HepG2 (cell line): ENCODE results near the gene CAPN2. TPM values are rescaled to one million over a fixed set of nuclear protein-coding genes. Genes with fewer than 3 reads are reported as not detected.

Experiments
- ATF4 ChIP-seq, 2 experiments: fragments of 450-650 bp in 1 of 2; sonication (generic) in 1 of 2; formaldehyde crosslinking; IDR thresholded peaks; 2 replicates each; pipeline versions ENCODE4 v1.5.0 to v1.8.0; 2020 to 2022; ENCODE audit warnings: mild to moderate bottlenecking in 1 of 2, missing genetic modification reagents in 1 of 2
- CEBPB ChIP-seq: IDR thresholded peaks from 2 replicates; pipeline ENCODE4 v1.6.1; 2011; ENCODE audit warnings: low read depth, low read length, improper control_type of control experiment, borderline replicate concordance
- CEBPG ChIP-seq: IDR thresholded peaks from 2 replicates; pipeline ENCODE4 v1.6.1; 2016
- CREBL2 ChIP-seq: sonication (generic); formaldehyde crosslinking; IDR thresholded peaks from 2 replicates; pipeline ENCODE4 v1.8.1; 2023; ENCODE audit warnings: missing genetic modification reagents, mild to moderate bottlenecking, borderline replicate concordance
- DNMT1 ChIP-seq: sonication (generic); formaldehyde crosslinking; IDR thresholded peaks from 2 replicates; pipeline ENCODE4 v1.5.1; 2020; ENCODE audit warnings: mild to moderate bottlenecking, missing genetic modification reagents
- DZIP1 ChIP-seq: sonication (generic); formaldehyde crosslinking; IDR thresholded peaks from 2 replicates; pipeline ENCODE4 v1.5.0; 2020; ENCODE audit warnings: mild to moderate bottlenecking, missing genetic modification reagents
- FOXA1 ChIP-seq, 2 experiments: fragments of 450-650 bp in 1 of 2; sonication (generic) in 1 of 2; formaldehyde crosslinking in 1 of 2; IDR thresholded peaks; 2 replicates each; pipeline versions ENCODE4 v1.4.0 to v1.6.1; 2016 to 2020; ENCODE audit warnings: missing genetic modification reagents in 1 of 2
- GATAD2A ChIP-seq: IDR thresholded peaks from 2 replicates; pipeline ENCODE4 v1.6.1; 2016
- HDAC1 ChIP-seq: sonication (generic); formaldehyde crosslinking; IDR thresholded peaks from 2 replicates; pipeline ENCODE4 v1.5.1; 2020; ENCODE audit warnings: mild to moderate bottlenecking, missing genetic modification reagents
- KDM6A ChIP-seq: IDR thresholded peaks from 2 replicates; pipeline ENCODE4 v1.6.1; 2016; ENCODE audit warnings: low read depth
- PAXIP1 ChIP-seq: sonication (generic); formaldehyde crosslinking; conservative IDR thresholded peaks from 2 replicates; pipeline ENCODE4 v1.4.0; 2020; ENCODE audit warnings: mild to moderate bottlenecking, missing genetic modification reagents, moderate library complexity
- SOX13 ChIP-seq, 3 experiments: fragments of 450-650 bp in 1 of 3; sonication (generic) in 1 of 3; formaldehyde crosslinking in 1 of 3; IDR thresholded peaks in 2 of 3; conservative IDR thresholded peaks in 1 of 3; 2 replicates each; pipeline versions ENCODE4 v1.5.0 to v1.6.1; 2016 to 2020; ENCODE audit warnings: antibody characterized with exemption in 1 of 3, mild to moderate bottlenecking in 1 of 3, missing compliant biosample characterization in 1 of 3, missing genetic modification reagents in 1 of 3, moderate library complexity in 1 of 3
- TCF12 ChIP-seq, 2 experiments: fragments of 450-650 bp in 1 of 2; sonication (generic) in 1 of 2; formaldehyde crosslinking in 1 of 2; IDR thresholded peaks; 2 replicates each; pipeline versions ENCODE4 v1.6.1 to v1.8.0; 2017 to 2022; ENCODE audit warnings: antibody characterized with exemption in 1 of 2, mild to moderate bottlenecking in 1 of 2, missing genetic modification reagents in 1 of 2, moderate library complexity in 1 of 2
- ZBTB2 ChIP-seq: sonication (generic); formaldehyde crosslinking; IDR thresholded peaks from 2 replicates; pipeline ENCODE4 v1.8.0; 2022; ENCODE audit warnings: low read depth, missing genetic modification reagents
- ZBTB21 ChIP-seq: sonication (generic); formaldehyde crosslinking; IDR thresholded peaks from 2 replicates; pipeline ENCODE4 v1.4.0; 2020; ENCODE audit warnings: missing genetic modification reagents
- ZBTB43 ChIP-seq: sonication (generic); formaldehyde crosslinking; conservative IDR thresholded peaks from 2 replicates; pipeline ENCODE4 v1.4.0; 2020; ENCODE audit warnings: missing genetic modification reagents
- ZNF12 ChIP-seq: sonication (generic); formaldehyde crosslinking; IDR thresholded peaks from 2 replicates; pipeline ENCODE4 v1.5.0; 2020; ENCODE audit warnings: missing genetic modification reagents
- ZNF263 ChIP-seq: sonication (generic); formaldehyde crosslinking; IDR thresholded peaks from 2 replicates; pipeline ENCODE4 v1.4.0; 2020; ENCODE audit warnings: missing genetic modification reagents
- ZNF558 ChIP-seq: sonication (generic); formaldehyde crosslinking; IDR thresholded peaks from 2 replicates; pipeline ENCODE4 v1.9.0; 2022; ENCODE audit warnings: mild to moderate bottlenecking, missing genetic modification reagents, borderline replicate concordance
- polyA plus RNA-seq, 8 experiments: library from polyadenylated mRNA; depleted of rRNA in 3 of 8; stranded (reverse) in 7 of 8; unstranded in 1 of 8; fragments of >200 nt; fragmentation: Illumina TruSeq in 4 of 8; extraction: Trizol in 4 of 8; gene quantifications; 2 replicates each; pipeline versions ENCODE4 v1.2.1 to v1.2.3, GENCODE V29; 2011 to 2016; ENCODE audit warnings: low read depth in 4 of 8, missing spikeins in 1 of 8, mixed read lengths in 1 of 8; ENCODE audit not compliant: insufficient read depth in 1 of 8
- total RNA-seq, 5 experiments: library from RNA; depleted of rRNA; stranded (reverse); fragments of >200 nt; fragmentation: Illumina TruSeq; extraction: Trizol; gene quantifications; 2 replicates each; pipeline ENCODE4 v1.2.3, GENCODE V29; 2016; ENCODE audit warnings: low read depth in 1 of 5

CAPN2 gene
- total and polyA plus RNA-seq, 2 of the 13 experiments (the other 11 are each of a cell fraction or from before 2014, with no cell fraction given), result 6.2 to 7.4 TPM

GRCh38 chr1:223708001-223708359 is 4.4 kb upstream of the CAPN2 start (continued):
- TF ChIP-seq SOX13 (IDR thresholded peaks at IDR 0.05) (no peak), SOX13 (CRISPR knock-in tag; conservative IDR thresholded peaks at IDR 0.05 in 1 of 2, IDR thresholded peaks at IDR 0.05 in 1 of 2) (peak in 1 of 2 experiments; percentile 91; a peak in 2 of 4 replicates), ZNF263 (0 out of 2 replicates have a peak, but pooled peaks have one; percentile 7), ZNF558 (CRISPR knock-in tag) (no peak), DZIP1 (CRISPR knock-in tag) (no peak), ZBTB43 (CRISPR knock-in tag) (0 out of 2 replicates have a peak, but pooled peaks have one; percentile 24), DNMT1 (no peak), KDM6A (CRISPR knock-in tag) (0 out of 2 replicates have a peak, but pooled peaks have one; percentile 23), CREBL2 (no peak), TCF12 (IDR thresholded peaks at IDR 0.05) (no peak), TCF12 (CRISPR knock-in tag; IDR thresholded peaks at IDR 0.05) (no peak), GATAD2A (CRISPR knock-in tag) (peak; percentile 84), FOXA1 (IDR thresholded peaks at IDR 0.05) (no peak), FOXA1 (CRISPR knock-in tag; IDR thresholded peaks at IDR 0.05) (peak; percentile 42; the same call in 1 of the 2 replicates), ATF4 (CRISPR knock-in tag; IDR thresholded peaks at IDR 0.05) (0 out of 4 replicates have a peak, but pooled peaks of 1 of the 2 experiments have one; percentile 24), ZBTB21 (CRISPR knock-in tag) (peak; percentile 49; the same call in 1 of the 2 replicates), HDAC1 (CRISPR knock-in tag) (peak; percentile 54), ZNF12 (CRISPR knock-in tag) (0 out of 2 replicates have a peak, but pooled peaks have one; percentile 23), PAXIP1 (CRISPR knock-in tag) (0 out of 2 replicates have a peak, but pooled peaks have one; percentile 34), CEBPG (CRISPR knock-in tag) (peak; percentile 85), CEBPB (peak; percentile 86), ZBTB2 (CRISPR knock-in tag) (no peak)
